ENCODE measurements around the gene GRID1. TPM values are rescaled to one million over a fixed set of nuclear protein-coding genes. Genes with fewer than 3 reads are reported as not detected.

GRID1 gene
- total RNA-seq, 1 experiment from 2014 or later, result 5.6 TPM

DNA sequence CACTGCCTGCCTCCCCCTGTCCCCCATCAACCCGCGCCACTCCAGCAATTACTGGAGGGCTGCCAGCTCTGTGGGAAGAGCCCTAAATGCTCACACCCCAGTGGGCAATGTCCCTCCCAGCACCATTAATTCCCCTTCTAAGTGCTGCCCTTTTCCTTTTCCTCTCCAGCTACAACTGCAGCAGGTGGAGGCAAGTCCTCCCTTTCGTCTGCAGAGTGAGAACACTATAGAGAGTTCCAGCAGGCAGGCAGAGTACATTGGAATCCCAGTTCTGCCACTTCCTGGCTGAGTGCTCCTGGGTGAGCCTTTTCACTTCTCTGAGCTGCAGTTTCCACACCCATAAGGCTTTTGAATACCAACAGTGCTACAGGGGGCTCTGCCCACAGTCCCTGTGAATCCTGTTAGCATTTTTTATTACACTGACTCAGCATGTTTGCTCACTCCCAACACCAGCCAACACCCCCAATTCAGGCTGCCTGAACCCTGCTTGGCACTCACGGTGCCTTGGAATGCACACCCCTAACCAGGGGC lies 447.0 kb downstream of the GRID1 start:
- Histone ChIP-seq H3K79me2 (ENCODE audit: insufficient read depth, low read length) (no peaks in the 10 kb centered on the region), H3K36me3 (ENCODE audit: control insufficient read depth in 1 of 2, insufficient read depth in 2 of 2, low read length in 2 of 2) (no peaks in the 10 kb centered on the region), H3K4me2 (ENCODE audit: low read length) (no peak overlapping the region), H3K4me3 (replicated peaks in 1 of 2; ENCODE audit: low read depth in 1 of 2, low read length in 2 of 2) (no peak overlapping the region), H3K27ac (ENCODE audit: low read depth, low read length) (no peak overlapping the region), H3K9me2 (ENCODE audit: insufficient read depth) (no peaks in the 10 kb centered on the region), H3K4me1 (ENCODE audit: control insufficient read depth in 1 of 2, insufficient read depth in 2 of 2, low read length in 2 of 2) (no peaks in the 10 kb centered on the region), H3K9ac (ENCODE audit: low read length) (no peak overlapping the region), H4K20me1 (ENCODE audit: insufficient read depth) (no peaks in the 10 kb centered on the region), H2AFZ (ENCODE audit: low read depth, low read length, poor library complexity, severe bottlenecking) (no peak overlapping the region), H3K9me3 (ENCODE audit: control insufficient read depth in 1 of 2, insufficient read depth in 1 of 2, low read depth in 1 of 2, low read length in 2 of 2) (no peaks in the 10 kb centered on the region), H3K27me3 (ENCODE audit: insufficient read depth, low read length) (peaks cover 5% of the 10 kb centered on the region; the same call in 1 of the 2 replicates)
- ATAC-seq (no peak), DNase-seq (ENCODE audit: low read depth, low spot score) (no peak)
- POLR2A ChIA-PET, result no interaction called here
- RAD21 ChIA-PET (ENCODE audit: low non-redundant PET in 1 of 2, low total read pairs in 2 of 2, uncharacterized antibody in 2 of 2, unreplicated experiment in 2 of 2), result no interaction called here
- intact Hi-C loops (cut with micrococcal nuclease), result no loop called here
- TF ChIP-seq, protein P1, sequence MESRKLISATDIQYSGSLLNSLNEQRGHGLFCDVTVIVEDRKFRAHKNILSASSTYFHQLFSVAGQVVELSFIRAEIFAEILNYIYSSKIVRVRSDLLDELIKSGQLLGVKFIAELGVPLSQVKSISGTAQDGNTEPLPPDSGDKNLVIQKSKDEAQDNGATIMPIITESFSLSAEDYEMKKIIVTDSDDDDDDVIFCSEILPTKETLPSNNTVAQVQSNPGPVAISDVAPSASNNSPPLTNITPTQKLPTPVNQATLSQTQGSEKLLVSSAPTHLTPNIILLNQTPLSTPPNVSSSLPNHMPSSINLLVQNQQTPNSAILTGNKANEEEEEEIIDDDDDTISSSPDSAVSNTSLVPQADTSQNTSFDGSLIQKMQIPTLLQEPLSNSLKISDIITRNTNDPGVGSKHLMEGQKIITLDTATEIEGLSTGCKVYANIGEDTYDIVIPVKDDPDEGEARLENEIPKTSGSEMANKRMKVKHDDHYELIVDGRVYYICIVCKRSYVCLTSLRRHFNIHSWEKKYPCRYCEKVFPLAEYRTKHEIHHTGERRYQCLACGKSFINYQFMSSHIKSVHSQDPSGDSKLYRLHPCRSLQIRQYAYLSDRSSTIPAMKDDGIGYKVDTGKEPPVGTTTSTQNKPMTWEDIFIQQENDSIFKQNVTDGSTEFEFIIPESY (IDR thresholded peaks at IDR 0.05; ENCODE audit: extremely low read depth, insufficient replicate concordance, low read length), result no peak
- TF ChIP-seq ZFX (IDR thresholded peaks at IDR 0.05), result no peak
- no peak for TF ChIP-seq JUND (IDR thresholded peaks at IDR 0.05)
- TF ChIP-seq SRF (IDR thresholded peaks at IDR 0.05; ENCODE audit: low read depth), result no peak
- TF ChIP-seq, protein P2, sequence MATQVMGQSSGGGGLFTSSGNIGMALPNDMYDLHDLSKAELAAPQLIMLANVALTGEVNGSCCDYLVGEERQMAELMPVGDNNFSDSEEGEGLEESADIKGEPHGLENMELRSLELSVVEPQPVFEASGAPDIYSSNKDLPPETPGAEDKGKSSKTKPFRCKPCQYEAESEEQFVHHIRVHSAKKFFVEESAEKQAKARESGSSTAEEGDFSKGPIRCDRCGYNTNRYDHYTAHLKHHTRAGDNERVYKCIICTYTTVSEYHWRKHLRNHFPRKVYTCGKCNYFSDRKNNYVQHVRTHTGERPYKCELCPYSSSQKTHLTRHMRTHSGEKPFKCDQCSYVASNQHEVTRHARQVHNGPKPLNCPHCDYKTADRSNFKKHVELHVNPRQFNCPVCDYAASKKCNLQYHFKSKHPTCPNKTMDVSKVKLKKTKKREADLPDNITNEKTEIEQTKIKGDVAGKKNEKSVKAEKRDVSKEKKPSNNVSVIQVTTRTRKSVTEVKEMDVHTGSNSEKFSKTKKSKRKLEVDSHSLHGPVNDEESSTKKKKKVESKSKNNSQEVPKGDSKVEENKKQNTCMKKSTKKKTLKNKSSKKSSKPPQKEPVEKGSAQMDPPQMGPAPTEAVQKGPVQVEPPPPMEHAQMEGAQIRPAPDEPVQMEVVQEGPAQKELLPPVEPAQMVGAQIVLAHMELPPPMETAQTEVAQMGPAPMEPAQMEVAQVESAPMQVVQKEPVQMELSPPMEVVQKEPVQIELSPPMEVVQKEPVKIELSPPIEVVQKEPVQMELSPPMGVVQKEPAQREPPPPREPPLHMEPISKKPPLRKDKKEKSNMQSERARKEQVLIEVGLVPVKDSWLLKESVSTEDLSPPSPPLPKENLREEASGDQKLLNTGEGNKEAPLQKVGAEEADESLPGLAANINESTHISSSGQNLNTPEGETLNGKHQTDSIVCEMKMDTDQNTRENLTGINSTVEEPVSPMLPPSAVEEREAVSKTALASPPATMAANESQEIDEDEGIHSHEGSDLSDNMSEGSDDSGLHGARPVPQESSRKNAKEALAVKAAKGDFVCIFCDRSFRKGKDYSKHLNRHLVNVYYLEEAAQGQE (IDR thresholded peaks at IDR 0.05; ENCODE audit: low read depth), result no peak
- no peak for TF ChIP-seq FOSL1 (IDR thresholded peaks at IDR 0.05; ENCODE audit: low read depth)
- TF ChIP-seq EZH2phosphoT487 (IDR thresholded peaks at IDR 0.05; ENCODE audit: borderline replicate concordance), result no peak
- no peak for TF ChIP-seq SIN3A (IDR thresholded peaks at IDR 0.05; ENCODE audit: low read depth)
- TF ChIP-seq, protein P3, sequence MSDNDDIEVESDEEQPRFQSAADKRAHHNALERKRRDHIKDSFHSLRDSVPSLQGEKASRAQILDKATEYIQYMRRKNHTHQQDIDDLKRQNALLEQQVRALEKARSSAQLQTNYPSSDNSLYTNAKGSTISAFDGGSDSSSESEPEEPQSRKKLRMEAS (IDR thresholded peaks at IDR 0.05), result no peak
- no TSS peak for BruUV-seq (replicated peaks)
- CTCF ChIA-PET, result no interaction called here

Measured in HCT116 (cell line).